ENCODE results near the gene NINL. TPM values are rescaled to one million over a fixed set of nuclear protein-coding genes. Genes with fewer than 3 reads are reported as not detected.

The NINL gene
- total and polyA plus RNA-seq, 2 of the 8 experiments (the other 6 are each of a cell fraction or from before 2014, with no cell fraction given) = 15.3 to 30.0 TPM

DNA sequence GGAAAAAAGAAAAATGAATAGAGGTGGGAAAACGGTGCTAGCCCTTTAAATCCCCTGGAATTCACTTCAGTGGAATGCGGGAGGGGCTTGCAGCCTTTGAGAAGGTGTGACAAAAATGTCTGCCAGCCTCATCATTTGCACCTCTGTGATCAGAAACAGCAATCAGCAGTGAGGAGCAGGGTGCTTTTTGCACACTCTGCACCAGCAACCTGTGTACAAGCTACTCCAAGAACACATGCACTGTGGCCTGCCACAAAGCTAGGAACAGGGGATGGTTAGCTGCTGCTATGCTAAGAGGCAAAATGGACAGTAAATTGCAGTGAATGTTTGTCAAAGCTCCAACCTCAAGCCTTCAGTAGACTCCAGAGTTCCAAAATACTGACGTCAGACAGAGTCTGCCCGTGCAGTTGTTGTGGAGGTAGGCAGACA is 148.2 kb downstream of the NINL start (continued):
- TF ChIP-seq SP1 (IDR thresholded peaks at IDR 0.05; ENCODE audit: low read depth, low read length) = no peak
- TF ChIP-seq RAD21 (IDR thresholded peaks at IDR 0.05 in 1 of 2, conservative IDR thresholded peaks at IDR 0.05 in 1 of 2; ENCODE audit: low read depth in 2 of 2, low read length in 2 of 2) = no peak
- TF ChIP-seq HDAC6 (IDR thresholded peaks at IDR 0.05; ENCODE audit: low read depth, low read length) = no peak
